Endothelial cell of hepatic sinusoid (primary cell): ENCODE data around the gene PSMG2.
"Not testable (repeated sequence)": the region's sequence is repeated elsewhere in the genome, so short reads cannot be mapped to it uniquely, and the experiment has no call there.

Experiments
- in situ Hi-C: cut with HindIII; loops from 2 replicates; pipeline ENCODE4 v1.10.0; 2017; ENCODE audit warnings: low sequenced_read_pairs

PSMG2 gene

DNA sequence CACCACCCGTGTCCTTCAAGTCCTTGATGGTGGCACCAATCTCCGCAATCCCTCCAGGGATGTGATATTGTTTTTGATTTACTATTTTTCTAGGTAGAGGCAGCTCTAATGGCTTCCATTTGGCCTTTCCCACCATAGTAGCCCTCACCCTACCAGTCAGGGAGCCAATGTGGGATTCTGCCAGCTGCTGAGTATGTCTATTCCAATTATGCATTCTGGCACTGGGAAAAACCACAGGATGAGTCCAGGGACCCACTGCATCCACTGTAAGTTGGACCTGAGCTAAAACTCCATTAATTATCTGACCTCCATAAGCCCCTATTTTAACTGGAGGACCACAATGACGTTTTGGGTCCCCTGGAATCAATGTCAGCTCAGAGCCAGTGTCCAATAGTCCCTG, 55.7 kb downstream of the PSMG2 start:
- in situ Hi-C loops: not testable (repeated sequence)

DNA sequence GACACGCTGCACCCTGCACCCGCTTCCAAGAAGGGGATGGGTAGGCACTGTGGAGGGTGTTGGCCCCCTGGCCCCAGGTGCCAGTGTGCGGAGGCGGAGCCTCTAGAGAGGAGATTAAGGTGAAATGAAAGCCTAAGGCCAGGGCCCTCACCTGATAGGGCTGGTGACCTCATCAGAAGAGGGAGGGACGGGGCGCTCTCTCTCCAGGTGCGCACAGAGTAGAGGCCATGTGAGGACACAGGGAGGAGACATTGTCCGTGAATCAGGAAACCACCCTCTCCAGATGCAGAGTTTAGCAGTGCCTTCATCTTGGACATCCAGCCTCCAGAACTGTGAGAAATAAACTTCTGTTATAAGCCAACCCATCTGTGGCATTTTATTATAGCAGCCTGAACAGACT, 62.3 kb downstream of the PSMG2 start:
- in situ Hi-C loops: loop anchor here (5.0 kb wide), 1 partner anchor 37 kb away; no protein-coding TSS in a partner anchor

DNA sequence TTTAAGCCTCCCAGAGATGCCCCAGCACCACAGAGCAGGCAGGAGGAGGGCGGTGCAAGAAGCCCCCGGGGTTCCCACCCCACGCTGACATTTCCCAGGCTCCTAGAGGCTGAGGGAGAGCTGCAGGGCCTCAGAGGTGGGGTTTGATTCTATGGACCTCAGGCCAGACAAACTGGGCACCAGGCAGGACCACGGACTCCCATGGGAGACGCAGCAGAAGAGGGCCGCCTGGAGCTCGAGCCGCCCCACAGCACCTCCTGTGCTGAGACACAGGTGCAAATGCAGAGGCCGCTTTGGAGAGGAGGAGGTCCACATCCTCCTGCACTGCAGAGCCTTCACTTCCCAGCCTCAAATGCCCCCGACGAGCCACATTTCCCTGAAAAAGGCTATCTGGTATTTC, 62.7 kb downstream of the PSMG2 start:
- in situ Hi-C loops: loop anchor here (5.0 kb wide), 1 partner anchor 37 kb away; no protein-coding TSS in a partner anchor

DNA sequence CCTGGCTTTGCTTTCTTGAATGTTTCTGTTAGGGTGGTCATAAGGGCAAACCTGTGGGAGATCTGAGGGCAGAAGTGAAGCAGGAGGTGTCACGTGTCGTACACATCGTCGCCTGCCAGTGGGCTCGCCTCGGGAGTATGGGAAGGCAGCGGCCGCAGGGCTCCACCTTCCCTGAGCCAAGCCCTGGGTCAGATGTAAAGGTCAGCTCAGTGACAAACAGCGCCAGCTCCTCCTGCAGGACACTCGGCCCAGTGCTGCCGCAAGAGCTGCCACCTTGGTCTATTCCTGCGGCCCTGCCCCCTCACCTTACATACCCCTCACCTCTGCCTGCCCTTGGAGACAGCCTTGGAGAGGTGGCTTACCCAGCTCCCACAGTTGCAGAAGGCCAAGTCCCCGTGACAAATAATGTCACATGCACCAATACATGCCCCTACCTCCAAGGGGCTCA, 64.2 kb downstream of the PSMG2 start:
- in situ Hi-C loops: loop anchor here (5.0 kb wide), 1 partner anchor 35 kb away; no protein-coding TSS in a partner anchor

DNA sequence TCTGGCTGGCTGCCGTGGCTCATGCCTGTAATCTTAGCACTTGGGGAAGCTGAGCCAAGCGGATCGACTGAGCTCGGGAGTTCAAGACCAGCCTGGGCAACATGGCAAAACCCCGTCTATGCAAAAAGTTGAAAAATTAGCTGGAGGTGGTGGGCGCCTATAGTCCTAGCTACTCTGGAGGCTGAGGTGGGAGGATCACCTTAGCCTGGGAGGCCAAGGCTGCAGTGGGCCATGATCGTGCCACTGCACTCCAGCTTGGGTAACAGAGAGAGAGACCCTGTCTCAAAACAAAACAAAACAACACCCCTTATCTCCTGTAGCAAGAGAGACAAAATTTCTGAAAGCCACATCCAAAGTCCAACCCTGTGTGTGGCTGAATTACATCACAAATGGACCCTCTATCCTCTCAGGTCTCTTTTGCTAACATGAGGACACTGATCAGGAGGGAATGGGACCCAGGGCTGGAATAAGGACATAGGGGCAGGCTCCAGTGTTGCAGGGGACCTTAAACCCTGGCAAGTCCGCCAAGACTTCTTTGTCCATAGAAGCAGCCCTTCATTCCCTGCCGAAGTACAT, 64.8 kb downstream of the PSMG2 start:
- in situ Hi-C loops: loop anchor here (5.0 kb wide), 1 partner anchor 35 kb away; no protein-coding TSS in a partner anchor

DNA sequence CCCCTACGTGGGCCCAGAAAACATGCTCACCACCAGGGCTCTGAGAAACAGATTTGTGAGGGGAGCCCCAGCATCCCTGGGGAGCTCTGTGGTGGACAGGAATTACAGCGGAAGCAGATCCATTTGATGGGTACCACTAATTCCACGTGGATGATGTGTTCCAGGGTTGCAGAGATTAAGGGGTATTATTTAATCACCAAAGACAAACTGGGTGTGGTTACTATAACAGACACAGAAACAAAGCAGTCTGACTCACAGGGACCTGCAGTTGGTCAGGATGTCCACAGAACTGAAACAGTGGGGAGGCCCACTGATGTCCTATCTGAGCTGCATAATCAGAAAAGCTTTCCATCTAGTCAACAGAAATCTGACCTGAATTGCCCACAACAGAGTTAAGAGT, 65.8 kb downstream of the PSMG2 start:
- in situ Hi-C loops: loop anchor here (5.0 kb wide), 1 partner anchor 34 kb away; no protein-coding TSS in a partner anchor

DNA sequence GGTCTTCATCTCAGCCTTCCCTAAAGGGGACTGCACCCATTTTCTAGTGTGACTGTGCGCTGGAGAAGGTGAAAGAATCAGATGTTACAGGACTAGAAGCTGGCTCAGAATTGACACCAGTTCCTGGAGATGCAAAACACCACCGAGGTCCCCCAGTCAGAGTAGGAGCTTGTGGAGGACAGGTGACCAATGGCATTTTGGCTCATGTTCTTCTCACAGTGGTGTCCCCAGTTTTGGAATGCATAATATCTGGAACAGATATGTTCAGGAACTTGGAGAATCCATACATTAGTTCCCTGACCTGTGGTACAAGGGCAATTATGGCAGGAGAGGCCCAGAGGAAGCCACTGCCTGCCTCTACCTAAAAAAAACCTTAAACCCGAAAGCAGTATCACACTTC, 66.3 kb downstream of the PSMG2 start:
- in situ Hi-C loops: loop anchor here (5.0 kb wide), 1 partner anchor 33 kb away; no protein-coding TSS in a partner anchor

DNA sequence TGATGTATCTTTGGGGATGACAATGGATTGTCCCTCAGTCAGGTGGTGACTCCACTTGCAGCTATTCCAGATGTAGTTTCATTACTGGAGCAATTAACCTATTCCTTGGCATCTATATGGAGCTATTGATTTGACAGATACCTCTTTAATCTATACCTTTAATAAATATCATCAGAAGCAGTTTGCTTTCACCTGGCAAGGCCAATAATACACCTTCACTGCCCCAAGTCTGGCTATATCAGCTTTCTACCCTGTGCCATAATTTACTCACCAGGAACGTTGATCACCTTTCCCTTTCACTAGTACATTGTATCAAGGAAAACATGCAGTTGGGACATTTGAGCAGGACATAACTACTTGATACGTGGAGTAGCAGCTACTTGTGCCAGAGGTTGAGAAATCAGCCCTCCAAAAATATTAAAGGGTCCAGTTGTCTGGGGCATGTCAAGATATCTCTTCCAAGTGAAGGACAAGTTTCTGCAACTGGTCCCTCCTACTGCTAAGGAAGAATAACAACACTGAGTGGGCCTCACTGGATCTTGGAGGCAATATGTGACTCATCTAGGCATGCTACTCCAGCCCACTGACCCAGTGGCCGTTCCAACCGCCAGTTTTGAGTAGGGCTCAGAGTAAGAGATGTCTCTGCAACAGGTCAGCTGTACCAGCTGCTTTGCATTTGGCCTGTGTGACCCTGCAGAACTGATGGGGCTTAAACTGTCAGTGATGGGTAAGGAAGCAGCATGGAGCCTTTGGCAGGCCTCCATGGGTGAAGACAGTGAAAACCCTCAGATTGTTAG, 67.0 kb downstream of the PSMG2 start:
- in situ Hi-C loops: loop anchor here (5.0 kb wide), 1 partner anchor 32 kb away; no protein-coding TSS in a partner anchor

DNA sequence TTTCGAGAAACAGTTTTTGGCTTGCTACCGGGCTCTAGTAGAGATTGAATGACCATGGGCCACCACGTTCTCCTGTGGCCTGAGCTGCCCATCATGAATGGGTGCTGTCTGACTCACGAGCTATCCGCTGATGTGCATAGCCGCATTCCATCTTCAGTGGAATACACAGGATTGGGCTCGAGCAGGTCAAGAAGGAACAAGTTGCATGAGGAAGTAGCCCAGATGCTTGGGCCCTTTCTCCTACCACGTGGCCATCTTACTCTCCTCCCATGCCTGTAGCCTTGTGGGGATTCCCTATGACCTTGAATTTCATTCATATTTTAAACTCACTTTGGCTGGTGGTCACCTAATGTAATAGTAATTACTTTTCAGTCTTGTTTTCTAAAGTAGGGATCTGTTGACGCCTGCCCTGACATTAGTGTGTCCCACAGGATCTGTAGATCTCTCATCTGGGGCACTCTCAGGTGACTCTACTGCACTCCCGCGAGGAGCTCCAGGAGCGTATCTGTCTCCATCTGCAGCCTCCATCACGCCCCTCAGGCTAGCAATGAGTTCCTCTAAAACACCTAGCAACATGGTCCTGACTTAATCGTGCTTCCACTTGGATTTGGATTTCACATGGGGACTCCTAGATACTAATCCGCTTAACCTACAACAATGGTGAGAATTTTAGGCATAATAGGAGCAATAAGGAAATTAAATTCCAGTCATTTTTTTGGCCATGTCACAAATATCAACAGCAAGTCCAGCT, 67.8 kb downstream of the PSMG2 start:
- in situ Hi-C loops: no loop called here

DNA sequence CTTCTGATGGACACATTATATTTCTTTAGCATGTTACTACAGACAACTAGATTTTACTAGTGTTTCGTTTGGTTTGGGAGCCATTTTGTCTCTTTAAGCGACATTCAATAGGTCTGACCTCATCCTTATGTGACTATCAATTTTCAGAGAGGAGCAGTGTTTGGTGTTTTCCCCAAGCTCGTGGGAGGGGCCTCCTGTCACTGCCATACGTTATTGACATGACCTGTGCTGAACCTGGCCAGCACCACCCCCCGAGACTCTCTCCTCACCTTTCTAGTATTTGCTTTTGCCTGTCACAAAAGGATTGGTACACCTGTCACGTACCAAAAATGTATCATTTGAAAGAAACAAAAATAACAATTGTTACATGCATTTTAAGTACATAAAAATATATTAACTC, 69.3 kb downstream of the PSMG2 start:
- in situ Hi-C loops: no loop called here

DNA sequence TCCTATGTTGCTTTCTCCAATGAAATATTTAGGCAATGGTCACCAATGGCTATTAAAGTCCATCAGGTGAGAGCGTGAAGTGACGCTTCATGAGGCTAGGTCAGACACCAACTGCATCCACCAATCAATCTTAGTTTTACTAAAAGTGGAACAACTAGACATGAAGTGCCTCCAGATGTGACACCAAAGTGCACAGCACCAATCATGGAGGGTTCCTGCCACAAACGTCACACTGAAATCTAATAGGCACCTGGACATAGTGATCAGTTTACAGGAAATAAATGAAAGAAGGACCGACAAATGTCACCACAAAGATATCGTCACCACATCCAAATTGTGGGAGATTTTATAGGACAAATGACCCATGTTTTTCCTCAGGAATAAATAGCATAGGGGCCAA, 70.5 kb downstream of the PSMG2 start:
- in situ Hi-C loops: no loop called here

DNA sequence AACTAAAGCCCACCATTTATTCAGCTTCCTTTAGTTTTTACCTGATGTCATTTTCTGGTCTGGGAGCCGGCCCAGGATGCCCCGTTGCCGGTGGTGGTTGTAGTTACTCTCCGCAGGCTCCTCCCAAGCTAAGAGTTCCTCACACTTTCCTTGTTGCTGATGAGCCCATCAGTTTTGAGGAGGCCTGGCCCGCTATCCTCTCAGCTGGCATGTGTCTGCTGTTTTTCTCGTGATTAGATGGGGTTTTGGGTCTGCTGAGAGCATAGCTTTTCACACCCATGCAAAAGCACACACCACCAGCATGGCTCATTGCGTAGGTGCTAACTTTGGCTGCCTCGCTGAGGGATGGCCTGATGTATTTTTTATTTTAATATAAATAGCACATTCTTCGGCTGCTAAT, 72.1 kb downstream of the PSMG2 start:
- in situ Hi-C loops: no loop called here
